Measurements from ENCODE around the gene MFSD1. TPM values are rescaled to one million over a fixed set of nuclear protein-coding genes. Genes with fewer than 3 reads are reported as not detected.

Gene MFSD1
- total and polyA plus RNA-seq, 2 of the 13 experiments (the other 11 are each of a cell fraction or from before 2014, with no cell fraction given) = 17.3 to 37.9 TPM

GRCh38 chr3:158801696-158802408 lies at the start of gene MFSD1 (continued):
- TF ChIP-seq ZNF770 (CRISPR knock-in tag; IDR thresholded peaks at IDR 0.05) = 0 out of 2 replicates have a peak, but pooled peaks have one; percentile 33
- peak; percentile 76; the same call in 1 of the 2 replicates for TF ChIP-seq RFXAP (CRISPR knock-in tag; IDR thresholded peaks at IDR 0.05; ENCODE audit: borderline replicate concordance)
- TF ChIP-seq ZNF772 (CRISPR knock-in tag; IDR thresholded peaks at IDR 0.05) = peak; percentile 81
- TF ChIP-seq, protein P1, sequence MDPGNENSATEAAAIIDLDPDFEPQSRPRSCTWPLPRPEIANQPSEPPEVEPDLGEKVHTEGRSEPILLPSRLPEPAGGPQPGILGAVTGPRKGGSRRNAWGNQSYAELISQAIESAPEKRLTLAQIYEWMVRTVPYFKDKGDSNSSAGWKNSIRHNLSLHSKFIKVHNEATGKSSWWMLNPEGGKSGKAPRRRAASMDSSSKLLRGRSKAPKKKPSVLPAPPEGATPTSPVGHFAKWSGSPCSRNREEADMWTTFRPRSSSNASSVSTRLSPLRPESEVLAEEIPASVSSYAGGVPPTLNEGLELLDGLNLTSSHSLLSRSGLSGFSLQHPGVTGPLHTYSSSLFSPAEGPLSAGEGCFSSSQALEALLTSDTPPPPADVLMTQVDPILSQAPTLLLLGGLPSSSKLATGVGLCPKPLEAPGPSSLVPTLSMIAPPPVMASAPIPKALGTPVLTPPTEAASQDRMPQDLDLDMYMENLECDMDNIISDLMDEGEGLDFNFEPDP (CRISPR knock-in tag; conservative IDR thresholded peaks at IDR 0.05) = no peak
- peak; percentile 77; the same call in 1 of the 2 replicates for TF ChIP-seq ZNF766 (CRISPR knock-in tag; IDR thresholded peaks at IDR 0.05; ENCODE audit: borderline replicate concordance)
- TF ChIP-seq ZNF878 (CRISPR knock-in tag; IDR thresholded peaks at IDR 0.05) = 0 out of 2 replicates have a peak, but pooled peaks have one; percentile 57
- no peak for TF ChIP-seq NFRKB (IDR thresholded peaks at IDR 0.05)
- peak; percentile 97 for TF ChIP-seq BHLHE40 (IDR thresholded peaks at IDR 0.05; ENCODE audit: low read length)
- peak; percentile 83 for TF ChIP-seq IKZF4 (CRISPR knock-in tag; IDR thresholded peaks at IDR 0.05; ENCODE audit: borderline replicate concordance, low read depth, not compliant biosample characterization)
- peak; percentile 99 for TF ChIP-seq HDAC1 (CRISPR knock-in tag; IDR thresholded peaks at IDR 0.05)
- peak; percentile 23; the same call in 1 of the 2 replicates for TF ChIP-seq CAMTA2 (CRISPR knock-in tag; IDR thresholded peaks at IDR 0.05; ENCODE audit: borderline replicate concordance)
- TF ChIP-seq FOXA1 (IDR thresholded peaks at IDR 0.05) = no peak
- peak; percentile 59; the same call in 1 of the 2 replicates for TF ChIP-seq FOXA1 (CRISPR knock-in tag; IDR thresholded peaks at IDR 0.05)
- TF ChIP-seq ZNF761 (CRISPR knock-in tag; conservative IDR thresholded peaks at IDR 0.05) = no peak
- peak; percentile 54; the same call in 1 of the 2 replicates for TF ChIP-seq PITX1 (CRISPR knock-in tag; IDR thresholded peaks at IDR 0.05)
- peak; percentile 44; the same call in 1 of the 2 replicates for TF ChIP-seq ZNF232 (CRISPR knock-in tag; IDR thresholded peaks at IDR 0.05; ENCODE audit: borderline replicate concordance)
- TF ChIP-seq, protein P2, sequence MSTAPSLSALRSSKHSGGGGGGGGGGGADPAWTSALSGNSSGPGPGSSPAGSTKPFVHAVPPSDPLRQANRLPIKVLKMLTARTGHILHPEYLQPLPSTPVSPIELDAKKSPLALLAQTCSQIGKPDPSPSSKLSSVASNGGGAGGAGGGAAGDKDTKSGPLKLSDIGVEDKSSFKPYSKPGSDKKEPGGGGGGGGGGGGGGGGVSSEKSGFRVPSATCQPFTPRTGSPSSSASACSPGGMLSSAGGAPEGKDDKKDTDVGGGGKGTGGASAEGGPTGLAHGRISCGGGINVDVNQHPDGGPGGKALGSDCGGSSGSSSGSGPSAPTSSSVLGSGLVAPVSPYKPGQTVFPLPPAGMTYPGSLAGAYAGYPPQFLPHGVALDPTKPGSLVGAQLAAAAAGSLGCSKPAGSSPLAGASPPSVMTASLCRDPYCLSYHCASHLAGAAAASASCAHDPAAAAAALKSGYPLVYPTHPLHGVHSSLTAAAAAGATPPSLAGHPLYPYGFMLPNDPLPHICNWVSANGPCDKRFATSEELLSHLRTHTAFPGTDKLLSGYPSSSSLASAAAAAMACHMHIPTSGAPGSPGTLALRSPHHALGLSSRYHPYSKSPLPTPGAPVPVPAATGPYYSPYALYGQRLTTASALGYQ (CRISPR knock-in tag; IDR thresholded peaks at IDR 0.05) = no peak
- TF ChIP-seq SETDB1 (CRISPR knock-in tag; IDR thresholded peaks at IDR 0.05; ENCODE audit: borderline replicate concordance) = no peak
- peak; percentile 80 for TF ChIP-seq ARID5B (CRISPR knock-in tag; IDR thresholded peaks at IDR 0.05)
- no peak for TF ChIP-seq ZNF326 (CRISPR knock-in tag; IDR thresholded peaks at IDR 0.05; ENCODE audit: borderline replicate concordance)
- TF ChIP-seq ZNF737 (CRISPR knock-in tag; IDR thresholded peaks at IDR 0.05; ENCODE audit: borderline replicate concordance) = no peak

Data from HepG2 (cell line).